GM15510 (cell line): ENCODE measurements around the gene MBOAT2.

Experiments
- POLR2A ChIP-seq: IDR thresholded peaks from 3 replicates; pipeline ENCODE4 v1.6.1; 2011; ENCODE audit warnings: borderline replicate concordance; ENCODE audit not compliant: insufficient read length; ENCODE audit errors: extremely low read depth

MBOAT2 gene

GRCh38 chr2:8862230-8862629 is 141.3 kb downstream of the MBOAT2 start:
- TF ChIP-seq POLR2A = no peak

DNA sequence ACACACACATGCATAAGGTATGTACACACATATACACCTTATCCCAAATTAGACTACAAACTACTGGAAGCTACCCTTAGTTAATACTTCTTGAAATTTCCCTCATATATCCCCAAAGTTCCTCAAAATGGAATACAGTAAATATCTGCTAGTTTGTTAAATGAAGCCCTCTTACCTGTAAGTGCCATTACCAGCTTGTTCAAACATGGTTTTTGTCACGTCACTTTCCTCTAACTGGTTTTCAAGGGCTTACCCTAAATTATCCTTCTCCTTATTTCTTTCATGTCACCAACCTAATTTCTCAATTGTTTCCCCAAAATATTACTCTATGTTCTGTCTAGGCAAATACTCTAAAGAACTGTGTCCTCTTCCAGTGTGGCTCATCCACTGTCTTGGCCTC is 141.7 kb downstream of the MBOAT2 start:
- no peak for TF ChIP-seq POLR2A

- TF ChIP-seq POLR2A = no peak
Observed at GRCh38 chr2:8860239-8860638, 143.2 kb downstream of the MBOAT2 start.

DNA sequence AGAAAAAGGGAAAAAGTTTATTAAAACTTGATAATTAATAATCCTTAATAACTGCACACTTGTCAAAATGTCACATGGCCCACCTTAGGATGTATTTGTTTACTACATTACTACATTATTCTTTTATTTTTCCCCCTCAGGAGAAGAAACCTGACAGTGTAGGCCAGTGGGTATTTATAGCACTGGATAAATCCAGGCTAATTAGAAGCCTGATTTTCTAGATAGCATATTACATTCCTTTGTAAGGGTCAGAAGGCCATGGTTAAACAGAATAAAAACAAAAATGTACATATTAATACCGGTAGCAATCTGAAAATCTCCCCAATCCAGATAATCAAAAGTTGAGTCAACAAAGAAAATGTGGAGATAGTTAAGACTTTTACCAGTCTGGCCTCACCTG is 144.6 kb downstream of the MBOAT2 start:
- TF ChIP-seq POLR2A = no peak

- TF ChIP-seq POLR2A = no peak
Observed at GRCh38 chr2:8858264-8858663, 145.2 kb downstream of the MBOAT2 start.

GRCh38 chr2:8857709-8858108 is 145.8 kb downstream of the MBOAT2 start:
- TF ChIP-seq POLR2A = no peak

DNA sequence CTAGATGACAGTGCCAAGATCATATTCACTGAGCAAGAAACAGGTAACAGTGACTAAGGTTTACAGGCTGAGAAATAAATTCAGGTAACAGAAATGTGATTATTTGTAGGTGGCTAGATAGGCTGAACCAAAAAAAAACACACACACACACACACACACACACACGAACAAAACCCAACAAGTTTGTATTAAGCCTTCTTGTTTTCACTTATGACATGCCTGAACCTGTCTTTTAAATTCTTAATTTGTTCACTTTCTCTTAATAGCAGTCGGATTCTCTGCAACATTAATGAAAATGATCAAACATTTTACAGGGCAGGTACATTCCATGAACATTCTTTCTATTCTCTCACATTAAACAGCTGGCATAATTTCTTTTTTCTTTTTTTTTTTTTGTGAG is 147.3 kb downstream of the MBOAT2 start:
- TF ChIP-seq POLR2A = no peak

DNA sequence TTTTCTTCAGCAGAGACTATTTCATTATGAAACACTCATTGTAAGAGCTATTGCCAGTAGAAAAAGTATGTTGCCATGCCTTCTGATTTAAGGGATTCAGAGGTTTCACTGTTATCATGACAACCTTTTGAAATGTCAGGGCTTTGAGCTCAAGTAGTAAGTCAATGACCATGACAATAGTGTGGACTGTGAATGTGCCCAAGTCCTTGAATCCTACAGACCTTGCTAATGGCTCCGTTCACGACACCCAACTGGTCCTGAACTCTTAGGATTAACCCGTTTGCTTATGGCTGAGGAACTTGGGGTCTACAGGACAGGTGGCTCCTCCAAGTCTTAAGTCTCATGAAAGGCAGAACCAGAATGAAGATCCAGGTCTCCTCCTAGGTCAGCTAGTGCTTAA is 148.5 kb downstream of the MBOAT2 start:
- no peak for TF ChIP-seq POLR2A

- TF ChIP-seq POLR2A = no peak
Observed at GRCh38 chr2:8853426-8853825, 150.1 kb downstream of the MBOAT2 start.

- no peak for TF ChIP-seq POLR2A
Observed at GRCh38 chr2:8851811-8852560, 151.5 kb downstream of the MBOAT2 start.

DNA sequence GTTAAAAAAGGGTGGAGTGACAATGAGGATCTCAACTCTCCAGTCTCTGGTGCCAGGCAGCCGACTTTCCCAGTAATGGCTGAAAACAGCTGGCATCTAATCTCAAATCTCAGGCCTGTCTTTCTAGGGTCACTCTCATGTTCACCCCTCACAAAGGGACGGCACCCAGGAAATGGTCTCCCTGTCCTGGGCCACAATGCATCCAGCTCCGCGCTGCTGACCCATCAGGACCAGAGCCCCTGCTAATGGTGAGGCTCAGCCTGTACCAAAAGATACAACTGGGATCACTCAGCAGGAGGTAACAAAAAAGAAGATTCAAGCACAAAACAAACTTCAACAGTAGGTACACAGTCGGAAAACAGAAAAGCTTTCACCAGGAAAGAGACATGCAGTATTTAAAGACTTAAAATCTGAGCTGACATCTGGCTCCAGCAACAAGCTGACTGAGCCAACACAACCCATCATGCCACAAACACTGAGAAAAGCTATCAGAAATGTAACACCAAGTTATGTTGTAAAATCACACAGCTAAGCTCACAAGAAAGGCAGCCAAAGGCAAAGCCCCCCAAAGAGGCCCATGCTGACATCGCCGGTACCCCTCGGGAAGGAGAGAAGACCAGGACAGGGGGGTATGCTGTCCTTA is 152.5 kb downstream of the MBOAT2 start:
- TF ChIP-seq POLR2A = no peak

DNA sequence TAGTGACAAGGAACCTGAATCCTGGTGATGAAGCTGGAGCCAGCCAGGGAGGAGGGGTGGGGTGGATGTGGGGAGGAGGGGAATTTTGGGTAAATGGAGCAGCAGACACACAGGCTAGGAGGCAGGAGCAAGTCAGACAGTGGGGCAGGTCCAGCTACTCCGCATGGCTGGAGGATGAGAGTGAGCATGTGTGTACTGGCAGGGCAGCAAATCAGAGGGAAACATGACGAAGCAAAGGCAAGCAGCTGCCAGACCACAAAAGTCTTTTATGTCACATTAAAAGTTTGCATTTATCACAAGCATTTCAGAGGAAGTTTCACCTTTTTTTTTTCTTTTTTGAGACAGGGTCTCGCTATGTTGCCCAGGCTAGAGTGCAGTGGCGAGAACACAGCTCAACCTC is 154.2 kb downstream of the MBOAT2 start:
- no peak for TF ChIP-seq POLR2A

DNA sequence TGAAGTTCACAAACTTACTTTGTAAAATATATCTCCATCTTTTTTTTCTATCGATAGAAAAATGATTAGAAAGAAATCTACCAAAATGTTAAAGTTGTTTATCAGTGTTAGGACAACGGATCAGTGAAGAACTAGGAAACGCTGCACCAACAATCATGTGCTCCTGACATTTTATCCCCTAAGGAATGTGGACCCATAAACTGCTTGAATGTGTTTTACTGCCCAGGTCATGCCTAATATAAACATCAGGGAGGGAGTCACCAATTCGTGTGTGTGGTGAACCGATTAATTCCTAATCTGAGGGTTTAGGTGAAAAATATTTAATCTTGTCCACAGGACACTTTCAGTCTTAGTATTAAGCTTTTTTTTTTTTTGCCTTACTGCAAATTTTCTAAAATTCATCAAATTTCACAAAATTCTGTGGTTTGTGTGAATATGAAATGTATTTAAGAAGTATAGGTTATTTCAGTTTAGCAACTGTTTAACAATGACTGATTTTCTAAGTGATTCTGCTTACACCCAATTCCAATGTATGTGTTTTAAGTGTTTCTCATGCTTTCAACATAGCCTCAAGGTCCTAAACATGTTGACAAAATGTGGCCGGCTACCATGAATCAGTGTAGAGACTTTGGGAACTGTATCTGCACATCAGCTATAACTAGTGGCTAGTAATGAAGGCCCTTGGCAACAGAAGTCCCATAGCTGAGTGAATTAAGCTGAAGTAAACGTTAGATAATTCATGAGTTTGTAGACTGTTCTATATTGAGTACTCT is 155.0 kb downstream of the MBOAT2 start:
- TF ChIP-seq POLR2A = no peak

DNA sequence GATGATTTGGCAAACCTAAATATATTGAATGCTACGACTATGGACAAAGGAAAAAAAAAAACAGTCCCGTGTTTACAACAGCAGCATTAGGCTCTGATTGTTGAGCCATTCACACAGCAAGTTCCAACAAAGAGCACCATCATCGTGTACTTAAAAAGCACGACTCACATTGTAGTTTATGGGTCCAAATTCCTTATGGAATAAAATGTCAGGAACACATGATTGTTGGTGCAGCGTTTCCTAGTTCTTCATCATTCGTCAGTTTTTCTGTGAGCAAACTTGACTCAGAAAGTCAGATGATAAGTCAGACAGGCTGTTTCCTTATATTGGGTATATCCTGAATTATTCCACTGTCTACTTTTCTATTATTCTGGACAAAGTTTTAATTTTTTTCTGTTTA is 156.1 kb downstream of the MBOAT2 start:
- no peak for TF ChIP-seq POLR2A

DNA sequence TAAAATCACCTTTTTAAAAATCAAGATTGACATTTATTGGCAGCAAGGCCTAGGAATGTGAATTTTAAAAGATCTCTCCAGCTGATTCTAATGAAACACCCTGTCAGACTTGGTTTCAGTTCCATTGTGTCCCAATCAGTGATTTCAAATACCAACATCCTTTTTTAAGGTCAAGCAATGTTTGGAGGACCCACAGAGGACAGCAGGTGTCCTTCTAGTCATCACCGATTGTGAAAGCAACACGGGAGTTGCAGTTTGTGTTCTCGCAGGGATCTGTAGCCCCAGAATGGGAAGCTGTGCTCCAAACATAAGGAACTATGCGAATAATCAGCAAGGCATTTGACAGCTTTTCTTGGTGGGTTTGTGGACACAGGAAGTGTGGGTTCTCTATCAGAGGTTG is 161.6 kb downstream of the MBOAT2 start:
- TF ChIP-seq POLR2A = no peak

DNA sequence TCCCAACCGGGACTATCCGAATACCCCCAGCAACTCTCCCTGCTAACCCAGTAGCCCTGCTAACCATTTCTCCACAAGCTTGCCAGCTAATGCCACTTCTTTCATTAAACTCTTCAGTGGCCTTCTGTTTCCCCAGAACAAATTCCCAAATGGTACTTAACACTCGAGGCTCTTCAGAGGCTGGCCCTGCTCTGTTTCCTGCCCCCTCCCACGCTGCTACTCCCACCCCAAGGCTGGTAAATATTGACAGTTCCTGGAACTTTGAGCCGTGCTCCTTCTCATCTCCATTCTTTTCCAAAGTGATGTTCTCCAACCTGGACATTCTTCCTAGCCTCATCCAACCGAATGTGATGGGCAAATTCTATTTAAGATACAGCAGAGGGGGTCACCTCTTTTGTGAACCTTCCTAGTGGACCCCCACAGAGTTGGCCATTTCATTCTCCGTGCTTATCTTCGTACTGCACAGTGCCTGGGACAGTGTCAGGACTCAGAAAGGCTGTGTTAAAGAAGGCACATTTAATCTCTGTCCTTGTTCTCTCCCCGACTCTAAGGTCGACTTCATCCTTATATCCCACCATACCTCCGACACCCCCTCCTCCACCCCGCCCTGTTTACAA is 162.9 kb downstream of the MBOAT2 start:
- TF ChIP-seq POLR2A = no peak
